T-cell (primary cell): Measurements from ENCODE around the gene VASH2. TPM values are rescaled to one million over a fixed set of nuclear protein-coding genes. Genes with fewer than 3 reads are reported as not detected.

ENCODE experiments used
- ATAC-seq, 4 experiments: fragments of 200-7000 bp in 3 of 4; fragments of 150-1000 bp in 1 of 4; cut with Tn5 transposase; replicated peaks in 1 of 4; 1 replicate in 3 of 4; 2 replicates in 1 of 4; pipeline ENCODE4 v1.10.0; 2021; ENCODE audit warnings: moderate library complexity in 3 of 4, mild to moderate bottlenecking in 2 of 4, moderate number of reproducible peaks in 1 of 4
- CTCF ChIA-PET, 2 donors: fragments of 300-600 bp; sonication (Branson Sonifier 250); formaldehyde crosslinking; loops; one replicate each; lab custom pipeline; 2022; ENCODE audit warnings: antibody characterized with exemption in 2 of 2; lab: Charles Lee
- POLR2A ChIA-PET, 2 donors: fragments of 300-600 bp; sonication (Branson Sonifier 250); formaldehyde crosslinking; loops; one replicate each; lab custom pipeline; 2022; ENCODE audit warnings: antibody characterized with exemption in 2 of 2; lab: Charles Lee
- DNase-seq, 35 experiments: peaks; one replicate each; pipeline versions ENCODE4 v3.0.0 to v3.0.0-alpha.2; 2013 to 2023
- H3K27ac ChIP-seq: one replicate; pipeline ENCODE4 v1.5.1; 2013; ENCODE audit warnings: low read length
- H3K27me3 ChIP-seq, 2 experiments: replicated peaks in 1 of 2; 1 replicate in 1 of 2; 2 replicates in 1 of 2; pipeline versions ENCODE4 v1.6.1 to v1.7.0; 2013; ENCODE audit warnings: low read length in 1 of 2, mixed read lengths in 1 of 2; ENCODE audit not compliant: control insufficient read depth in 2 of 2, insufficient read depth in 2 of 2; ENCODE audit errors: extremely low read depth in 1 of 2
- H3K36me3 ChIP-seq, 2 donors: 1 replicate in 1 of 2; 2 replicates in 1 of 2; pipeline versions ENCODE4 v1.6.1 to v1.7.0; 2013; ENCODE audit warnings: low read length in 1 of 2; ENCODE audit not compliant: control insufficient read depth in 2 of 2, insufficient read depth in 1 of 2; ENCODE audit errors: extremely low read depth in 1 of 2
- H3K4me1 ChIP-seq, 2 experiments: 1 replicate in 1 of 2; 2 replicates in 1 of 2; pipeline versions ENCODE4 v1.6.1 to v1.7.0; 2013; ENCODE audit warnings: low read length in 2 of 2, mixed read lengths in 1 of 2; ENCODE audit not compliant: insufficient read depth in 2 of 2, control insufficient read depth in 1 of 2; ENCODE audit errors: extremely low read depth in 1 of 2
- H3K4me3 ChIP-seq, 2 donors: 1 replicate in 1 of 2; 2 replicates in 1 of 2; pipeline versions ENCODE4 v1.5.1 to v1.7.0; 2013; ENCODE audit warnings: mild to moderate bottlenecking in 2 of 2, low read length in 1 of 2, moderate library complexity in 1 of 2; ENCODE audit not compliant: control insufficient read depth in 1 of 2; ENCODE audit errors: extremely low read depth in 1 of 2
- H3K9me3 ChIP-seq: 2 replicates; pipeline ENCODE4 v1.7.0; 2013
- H3K27ac Mint-ChIP-seq, 2 donors: one replicate each; pipeline ENCODE4 v1.8.0; 2020 to 2021; ENCODE audit warnings: mild to moderate bottlenecking in 2 of 2, mixed read lengths in 2 of 2
- H3K27me3 Mint-ChIP-seq, 2 donors: one replicate each; pipeline ENCODE4 v1.8.0; 2021 to 2022; ENCODE audit warnings: mixed read lengths in 2 of 2
- H3K36me3 Mint-ChIP-seq: one replicate; pipeline ENCODE4 v1.8.0; 2021; ENCODE audit warnings: mixed read lengths
- H3K4me1 Mint-ChIP-seq, 3 donors: one replicate each; pipeline ENCODE4 v1.8.0; 2020 to 2022; ENCODE audit warnings: mixed read lengths in 3 of 3, mild to moderate bottlenecking in 1 of 3
- H3K4me3 Mint-ChIP-seq, 3 donors: one replicate each; pipeline ENCODE4 v1.8.0; 2020 to 2022; ENCODE audit warnings: mild to moderate bottlenecking in 3 of 3, mixed read lengths in 3 of 3, moderate library complexity in 3 of 3
- H3K9me3 Mint-ChIP-seq, 3 donors: one replicate each; pipeline ENCODE4 v1.8.0; 2020 to 2022; ENCODE audit warnings: mixed read lengths in 3 of 3
- WGBS: methylation state at CpG from one replicate; pipeline ENCODE4 v1.1.5; 2013; ENCODE audit warnings: missing lambda C conversion rate; ENCODE audit not compliant: insufficient coverage; 5-methylcytosine and 5-hydroxymethylcytosine counted together
- total RNA-seq, 35 experiments: library from RNA in 6 of 35; stranded (reverse) in 6 of 35; fragments of 120-200 nt in 1 of 35; gene quantifications; one replicate each; pipeline versions ENCODE4 v1.2.1 to v1.2.4 and lab custom pipeline; 2013 to 2026

Gene VASH2
- total RNA-seq, 5 donors from 2014 or later (not counting 1 experiment from before 2014, with no cell fraction given): 0.47 to 0.85 (median 0.53) TPM; not detected in 1

GRCh38 chr1:212966616-212967015 lies 16.3 kb downstream of the VASH2 start:
- H3K9me3 Mint-ChIP-seq: no peaks in the 10 kb centered on the region
- H3K36me3 Mint-ChIP-seq: no peaks in the 10 kb centered on the region
- peaks cover 15 to 29% of the 10 kb centered on the region in 2 donors for H3K27me3 Mint-ChIP-seq
- Histone ChIP-seq H3K27me3 (peaks cover 0 to 30% of the 10 kb centered on the region in 2 experiments), H3K27ac (no peak overlapping the region), H3K9me3 (no peaks in the 10 kb centered on the region), H3K4me3 (no peak overlapping the region), H3K36me3 (no peaks in the 10 kb centered on the region), H3K4me1 (no peaks in the 10 kb centered on the region)
- ATAC-seq (no peak), DNase-seq (no peak)
- 89% methylated on average over 5 of the region's 5 CpGs for WGBS
- H3K27ac Mint-ChIP-seq: no peak overlapping the region
- ChIA-PET CTCF (no interaction called here), POLR2A (no interaction called here)
- H3K4me3 Mint-ChIP-seq: no peak overlapping the region
- no peaks in the 10 kb centered on the region for H3K4me1 Mint-ChIP-seq

GRCh38 chr1:212967801-212968200 lies 17.5 kb downstream of the VASH2 start:
- peaks cover 15 to 23% of the 10 kb centered on the region in 2 donors for H3K27me3 Mint-ChIP-seq

GRCh38 chr1:212968368-212968863 lies 18.1 kb downstream of the VASH2 start:
- no peaks in the 10 kb centered on the region for H3K4me1 Mint-ChIP-seq
- no peaks in the 10 kb centered on the region for H3K9me3 Mint-ChIP-seq
- Histone ChIP-seq H3K36me3 (no peaks in the 10 kb centered on the region), H3K4me1 (no peaks in the 10 kb centered on the region), H3K9me3 (no peaks in the 10 kb centered on the region), H3K4me3 (no peak overlapping the region), H3K27ac (no peak overlapping the region), H3K27me3 (peaks cover 0 to 17% of the 10 kb centered on the region in 2 experiments)
- WGBS: 65% methylated on average over 2 of the region's 3 CpGs
- DNase-seq: no peak
- peaks cover 18% of the 10 kb centered on the region in 2 donors for H3K27me3 Mint-ChIP-seq
- H3K36me3 Mint-ChIP-seq: no peaks in the 10 kb centered on the region
- ChIA-PET POLR2A (no interaction called here), CTCF (no interaction called here)
- ATAC-seq: no peak
- H3K27ac Mint-ChIP-seq: no peak overlapping the region
- H3K4me3 Mint-ChIP-seq: no peak overlapping the region

More at GRCh38 chr1:212967801-212968200, 17.5 kb downstream of the VASH2 start:
- no peak overlapping the region for H3K4me3 Mint-ChIP-seq
- WGBS: 91% methylated on average over 7 of the region's 8 CpGs
- Histone ChIP-seq H3K27me3 (peaks cover 0 to 21% of the 10 kb centered on the region in 2 experiments), H3K9me3 (no peaks in the 10 kb centered on the region), H3K27ac (no peak overlapping the region), H3K4me3 (no peak overlapping the region), H3K36me3 (no peaks in the 10 kb centered on the region), H3K4me1 (no peaks in the 10 kb centered on the region)
- no peaks in the 10 kb centered on the region for H3K9me3 Mint-ChIP-seq
- DNase-seq: no peak
- H3K36me3 Mint-ChIP-seq: no peaks in the 10 kb centered on the region
- CTCF ChIA-PET: interaction anchor here in 1 of 2 donors (0.6 kb wide), 1 partner anchor 16 kb away, joined by 3 read pairs; no protein-coding TSS in a partner anchor
- no peak overlapping the region for H3K27ac Mint-ChIP-seq
- H3K4me1 Mint-ChIP-seq: no peaks in the 10 kb centered on the region
- POLR2A ChIA-PET: no interaction called here
- ATAC-seq: no peak

- DNase-seq: no peak
- Mint-ChIP-seq H3K27me3 (peaks cover 16 to 19% of the 10 kb centered on the region in 2 donors), H3K9me3 (no peaks in the 10 kb centered on the region), H3K36me3 (no peaks in the 10 kb centered on the region), H3K4me3 (no peak overlapping the region), H3K27ac (no peak overlapping the region), H3K4me1 (no peaks in the 10 kb centered on the region)
- Histone ChIP-seq H3K9me3 (no peaks in the 10 kb centered on the region), H3K4me3 (no peak overlapping the region), H3K4me1 (no peaks in the 10 kb centered on the region), H3K36me3 (no peaks in the 10 kb centered on the region), H3K27me3 (peaks cover 0 to 17% of the 10 kb centered on the region in 2 experiments), H3K27ac (no peak overlapping the region)
- no peak for ATAC-seq
- POLR2A ChIA-PET: no interaction called here
- whole genome bisulfite sequencing: 68% methylated on average over 2 of the region's 4 CpGs
- CTCF ChIA-PET: no interaction called here
Measured at GRCh38 chr1:212970085-212970484, 19.7 kb downstream of the VASH2 start.

- H3K4me3 Mint-ChIP-seq: no peak overlapping the region
- no peak overlapping the region for H3K27ac Mint-ChIP-seq
- Histone ChIP-seq H3K4me3 (no peak overlapping the region), H3K27me3 (peaks cover 0 to 11% of the 10 kb centered on the region in 2 experiments), H3K27ac (no peak overlapping the region), H3K9me3 (no peaks in the 10 kb centered on the region), H3K4me1 (no peaks in the 10 kb centered on the region), H3K36me3 (no peaks in the 10 kb centered on the region)
- ATAC-seq (no peak), DNase-seq (no peak)
- no peaks in the 10 kb centered on the region for H3K36me3 Mint-ChIP-seq
- no peaks in the 10 kb centered on the region for H3K9me3 Mint-ChIP-seq
- H3K27me3 Mint-ChIP-seq: peaks cover 11% of the 10 kb centered on the region in 2 donors
- 100% methylated on average over 4 of the region's 5 CpGs for WGBS
- no peaks in the 10 kb centered on the region for H3K4me1 Mint-ChIP-seq
- ChIA-PET POLR2A (no interaction called here), CTCF (no interaction called here)
Measured at GRCh38 chr1:212971312-212971711, 21.0 kb downstream of the VASH2 start.

GRCh38 chr1:212973426-212973825 lies 23.1 kb downstream of the VASH2 start:
- no peak for ATAC-seq
- Histone ChIP-seq H3K4me3 (no peak overlapping the region), H3K9me3 (no peaks in the 10 kb centered on the region), H3K36me3 (no peaks in the 10 kb centered on the region), H3K4me1 (peaks cover 0 to 3% of the 10 kb centered on the region in 2 experiments), H3K27me3 (peaks cover 0 to 19% of the 10 kb centered on the region in 2 experiments), H3K27ac (no peak overlapping the region)
- Mint-ChIP-seq H3K36me3 (no peaks in the 10 kb centered on the region), H3K27ac (no peak overlapping the region), H3K4me1 (no peaks in the 10 kb centered on the region), H3K27me3 (peaks cover 6 to 7% of the 10 kb centered on the region in 2 donors), H3K9me3 (no peaks in the 10 kb centered on the region), H3K4me3 (no peak overlapping the region)
- WGBS: 90% methylated on average over 2 of the region's 4 CpGs
- CTCF ChIA-PET: interaction anchor here in 1 of 2 donors (0.5 kb wide), 1 partner anchor 32 kb away, joined by 4 read pairs; no protein-coding TSS in a partner anchor
- no peak for DNase-seq
- POLR2A ChIA-PET: no interaction called here
